Keratinocyte (primary cell): Measurements from ENCODE around the gene SOX5. TPM values are rescaled to one million over a fixed set of nuclear protein-coding genes. Genes with fewer than 3 reads are reported as not detected.

Experiments used
- DNase-seq: peaks from one replicate; pipeline ENCODE4 v3.0.0-alpha.2; 2011; ENCODE audit warnings: low read depth, missing footprints, low spot score
- FAIRE-seq: peaks from 2 replicates; lab custom pipeline; 2011; peaks lifted over from hg19 to GRCh38; lab: Jason Lieb, UNC
- H2AFZ ChIP-seq: 2 replicates; pipeline ENCODE4 v1.6.0; 2012; ENCODE audit warnings: low read length, control low read depth, inconsistent platforms; ENCODE audit not compliant: control insufficient read depth
- H3K27ac ChIP-seq: 2 replicates; pipeline ENCODE4 v1.5.1; 2011; ENCODE audit warnings: low read length; ENCODE audit not compliant: control insufficient read depth, insufficient read depth
- H3K27me3 ChIP-seq: 3 replicates; pipeline ENCODE4 v1.6.0; 2011; ENCODE audit warnings: low read length; ENCODE audit not compliant: control insufficient read depth, insufficient read depth; ENCODE audit errors: extremely low read depth
- H3K36me3 ChIP-seq, 2 experiments: 2 replicates in 1 of 2; 3 replicates in 1 of 2; pipeline ENCODE4 v1.5.1; 2011; ENCODE audit warnings: low read length in 2 of 2, mild to moderate bottlenecking in 1 of 2; ENCODE audit not compliant: control insufficient read depth in 2 of 2, insufficient read depth in 2 of 2; ENCODE audit errors: extremely low read depth in 1 of 2
- H3K4me1 ChIP-seq: 3 replicates; pipeline ENCODE4 v1.5.1; 2011; ENCODE audit warnings: low read length; ENCODE audit not compliant: control insufficient read depth, insufficient read depth; ENCODE audit errors: extremely low read depth
- H3K4me2 ChIP-seq: 3 replicates; pipeline ENCODE4 v1.6.0; 2011; ENCODE audit warnings: low read depth, low read length; ENCODE audit not compliant: control insufficient read depth, insufficient read depth; ENCODE audit errors: extremely low read depth
- H3K4me3 ChIP-seq, 3 experiments: fragments of 200-600 bp in 1 of 3; sonication (generic) in 1 of 3; 2 replicates in 2 of 3; 3 replicates in 1 of 3; pipeline ENCODE4 v1.5.1; 2011 to 2016; ENCODE audit warnings: low read length in 3 of 3, mild to moderate bottlenecking in 3 of 3, control low read depth in 2 of 3, inconsistent platforms in 1 of 3, low read depth in 1 of 3, mixed read lengths in 1 of 3, mixed run types in 1 of 3, moderate library complexity in 1 of 3; ENCODE audit not compliant: control insufficient read depth in 2 of 3, insufficient read depth in 2 of 3; ENCODE audit errors: extremely low read depth in 1 of 3
- H3K79me2 ChIP-seq: 2 replicates; pipeline ENCODE4 v1.6.0; 2012; ENCODE audit warnings: low read length; ENCODE audit not compliant: control insufficient read depth, insufficient read depth
- H3K9ac ChIP-seq: 3 replicates; pipeline ENCODE4 v1.6.0; 2011; ENCODE audit warnings: low read length; ENCODE audit not compliant: control insufficient read depth, insufficient read depth; ENCODE audit errors: extremely low read depth
- H3K9me1 ChIP-seq: 3 replicates; pipeline ENCODE4 v1.6.0; 2011; ENCODE audit warnings: low read length; ENCODE audit not compliant: control insufficient read depth, insufficient read depth; ENCODE audit errors: extremely low read depth
- H3K9me3 ChIP-seq: 2 replicates; pipeline ENCODE4 v1.5.1; 2012; ENCODE audit warnings: low read depth, low read length; ENCODE audit not compliant: control insufficient read depth
- H4K20me1 ChIP-seq: 3 replicates; pipeline ENCODE4 v1.6.0; 2011; ENCODE audit warnings: low read length; ENCODE audit not compliant: control insufficient read depth, insufficient read depth; ENCODE audit errors: extremely low read depth
- EZH2 ChIP-seq: IDR thresholded peaks from one replicate; pipeline ENCODE4 v1.6.1; 2012; ENCODE audit warnings: inconsistent platforms, mild to moderate bottlenecking, low read length, moderate library complexity
- dilution Hi-C: fragments of 300-500 bp; cut with MboI; formaldehyde crosslinking; loops from one replicate; pipeline ENCODE4 v1.7.0; 2020; ENCODE audit warnings: low sequenced_read_pairs; ENCODE audit not compliant: extremely low pct_ligation_motif_present
- polyA plus RNA-seq, 5 experiments: library from polyadenylated mRNA; depleted of rRNA in 3 of 5; stranded (reverse) in 3 of 5; stranded (forward) in 1 of 5; unstranded in 1 of 5; fragments of >200 nt; gene quantifications; 1 replicate in 1 of 5; 2 replicates in 3 of 5; 3 replicates in 1 of 5; pipeline versions ENCODE4 v1.2.1 to v1.2.3, GENCODE V29; 2011 to 2012; ENCODE audit warnings: missing spikeins in 2 of 5, low read depth in 1 of 5, low replicate concordance in 1 of 5
- TF ChIP-seq, protein P1 (sequence below), 3 experiments: IDR thresholded peaks in 1 of 3; conservative IDR thresholded peaks in 1 of 3; optimal IDR thresholded peaks in 1 of 3; 2 replicates in 2 of 3; 3 replicates in 1 of 3; pipeline versions ENCODE3 to v1.5.1; 2011; ENCODE audit warnings: low read length in 3 of 3, mild to moderate bottlenecking in 3 of 3, moderate library complexity in 2 of 3, control low read depth in 1 of 3, inconsistent platforms in 1 of 3; ENCODE audit not compliant: insufficient read depth in 2 of 3; ENCODE audit errors: extremely low read depth in 1 of 3

SOX5 gene
- polyA plus RNA-seq, 1 donor (not counting 4 experiments of a cell fraction or from before 2014, with no cell fraction given), result not detected

DNA sequence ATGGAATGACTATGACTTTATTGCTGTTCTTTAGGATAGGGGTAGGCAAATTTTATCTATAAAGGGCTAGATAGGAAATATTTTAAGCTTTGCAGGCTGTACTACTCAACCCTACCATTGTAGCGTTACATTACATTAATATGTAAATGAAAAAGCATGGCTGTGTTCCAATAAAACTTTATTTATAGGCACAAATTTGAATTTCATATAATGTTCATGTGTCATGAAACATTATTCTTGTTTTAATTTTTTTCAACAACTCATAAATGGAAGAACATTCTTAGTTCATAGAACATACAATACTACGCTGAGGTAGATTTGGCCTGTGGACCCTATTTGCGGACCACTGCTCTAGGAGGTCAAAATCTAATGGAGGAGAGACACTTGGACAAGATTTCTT lies 133.7 kb downstream of the SOX5 start:
- no peaks in the 10 kb centered on the region for H4K20me1 ChIP-seq
- H3K9me3 ChIP-seq, result no peaks in the 10 kb centered on the region
- H3K79me2 ChIP-seq, result no peaks in the 10 kb centered on the region
- no peak overlapping the region for H3K27ac ChIP-seq
- H3K9ac ChIP-seq, result no peak overlapping the region
- H3K27me3 ChIP-seq, result no peaks in the 10 kb centered on the region
- TF ChIP-seq, protein P1, sequence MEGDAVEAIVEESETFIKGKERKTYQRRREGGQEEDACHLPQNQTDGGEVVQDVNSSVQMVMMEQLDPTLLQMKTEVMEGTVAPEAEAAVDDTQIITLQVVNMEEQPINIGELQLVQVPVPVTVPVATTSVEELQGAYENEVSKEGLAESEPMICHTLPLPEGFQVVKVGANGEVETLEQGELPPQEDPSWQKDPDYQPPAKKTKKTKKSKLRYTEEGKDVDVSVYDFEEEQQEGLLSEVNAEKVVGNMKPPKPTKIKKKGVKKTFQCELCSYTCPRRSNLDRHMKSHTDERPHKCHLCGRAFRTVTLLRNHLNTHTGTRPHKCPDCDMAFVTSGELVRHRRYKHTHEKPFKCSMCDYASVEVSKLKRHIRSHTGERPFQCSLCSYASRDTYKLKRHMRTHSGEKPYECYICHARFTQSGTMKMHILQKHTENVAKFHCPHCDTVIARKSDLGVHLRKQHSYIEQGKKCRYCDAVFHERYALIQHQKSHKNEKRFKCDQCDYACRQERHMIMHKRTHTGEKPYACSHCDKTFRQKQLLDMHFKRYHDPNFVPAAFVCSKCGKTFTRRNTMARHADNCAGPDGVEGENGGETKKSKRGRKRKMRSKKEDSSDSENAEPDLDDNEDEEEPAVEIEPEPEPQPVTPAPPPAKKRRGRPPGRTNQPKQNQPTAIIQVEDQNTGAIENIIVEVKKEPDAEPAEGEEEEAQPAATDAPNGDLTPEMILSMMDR (optimal IDR thresholded peaks at IDR 0.05 in 1 of 3, IDR thresholded peaks at IDR 0.05 in 1 of 3, conservative IDR thresholded peaks at IDR 0.05 in 1 of 3; ENCODE audit: extremely low read depth in 1 of 3, insufficient read depth in 2 of 3, low read length in 3 of 3), result no peak
- TF ChIP-seq EZH2, result no peak
- H3K36me3 ChIP-seq, result no peaks in the 10 kb centered on the region
- dilution Hi-C loops, result no loop called here
- H3K4me3 ChIP-seq, result no peak overlapping the region
- H3K4me2 ChIP-seq, result no peak overlapping the region
- H3K9me1 ChIP-seq, result no peaks in the 10 kb centered on the region
- DNase-seq, result no peak
- no peak overlapping the region for H2AFZ ChIP-seq
- FAIRE-seq, result no peak
- H3K4me1 ChIP-seq, result no peaks in the 10 kb centered on the region

DNA sequence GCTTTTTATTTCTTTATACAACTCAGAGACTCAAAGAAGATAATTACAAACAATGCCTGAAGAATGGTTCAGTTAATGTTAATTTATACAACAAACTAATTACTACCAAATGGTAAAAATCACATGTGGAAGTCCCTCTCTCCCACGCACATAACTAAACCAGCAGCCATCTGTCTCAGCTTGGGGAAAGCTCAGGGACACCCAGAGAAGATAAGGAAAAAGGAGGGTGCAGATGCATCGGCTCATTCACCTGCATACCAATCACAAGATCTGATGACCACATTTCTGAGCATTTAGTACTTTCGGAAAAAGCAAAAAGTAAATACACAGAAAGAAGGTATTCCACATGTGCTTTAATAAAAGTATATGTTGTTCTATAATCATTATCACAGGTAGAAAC lies 136.3 kb downstream of the SOX5 start:
- TF ChIP-seq EZH2, result no peak
- FAIRE-seq, result no peak
- Histone ChIP-seq H3K79me2 (no peaks in the 10 kb centered on the region), H3K27ac (no peak overlapping the region), H4K20me1 (no peaks in the 10 kb centered on the region), H3K4me1 (no peaks in the 10 kb centered on the region), H3K9me3 (no peaks in the 10 kb centered on the region), H2AFZ (no peak overlapping the region), H3K9ac (no peak overlapping the region), H3K9me1 (no peaks in the 10 kb centered on the region), H3K4me3 (no peak overlapping the region), H3K4me2 (no peak overlapping the region), H3K27me3 (no peaks in the 10 kb centered on the region), H3K36me3 (no peaks in the 10 kb centered on the region)
- no peak for DNase-seq
- dilution Hi-C loops, result no loop called here

DNA sequence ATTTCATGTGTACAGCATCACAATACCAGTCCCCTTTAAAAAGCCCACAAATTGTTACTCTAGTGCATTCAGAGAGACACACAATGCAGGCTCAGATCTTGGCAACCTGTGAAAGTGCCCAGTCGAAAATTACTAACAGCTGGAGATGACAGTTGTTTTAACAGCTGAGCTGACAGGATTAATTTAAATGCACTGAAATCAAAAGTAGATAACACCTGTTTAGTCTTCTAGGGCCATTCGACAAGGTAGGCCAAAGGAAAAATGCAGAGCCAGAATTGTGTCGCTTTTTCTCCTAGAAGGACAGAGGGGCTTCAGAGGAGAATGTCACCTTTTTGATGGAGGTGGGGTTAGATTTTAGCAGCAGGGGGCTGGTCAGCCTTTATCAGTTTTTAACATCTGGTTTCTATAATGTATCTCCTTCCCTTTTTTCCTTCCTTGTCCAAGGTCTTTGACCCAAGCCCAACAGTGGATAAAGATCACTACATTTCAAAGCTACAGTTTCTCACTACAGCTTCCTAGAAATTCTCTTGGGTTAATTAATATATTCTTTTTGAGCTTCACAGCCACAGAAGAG lies 139.1 kb downstream of the SOX5 start:
- H4K20me1 ChIP-seq, result no peaks in the 10 kb centered on the region
- H3K4me3 ChIP-seq, result no peak overlapping the region
- H2AFZ ChIP-seq, result no peak overlapping the region
- dilution Hi-C loops, result no loop called here
- no peaks in the 10 kb centered on the region for H3K27me3 ChIP-seq
- H3K9me3 ChIP-seq, result no peaks in the 10 kb centered on the region
- FAIRE-seq, result no peak
- TF ChIP-seq, protein P1 (optimal IDR thresholded peaks at IDR 0.05 in 1 of 3, IDR thresholded peaks at IDR 0.05 in 1 of 3, conservative IDR thresholded peaks at IDR 0.05 in 1 of 3; ENCODE audit: extremely low read depth in 1 of 3, insufficient read depth in 2 of 3, low read length in 3 of 3), result no peak
- TF ChIP-seq EZH2, result no peak
- DNase-seq, result no peak
- H3K9ac ChIP-seq, result no peak overlapping the region
- H3K4me1 ChIP-seq, result no peaks in the 10 kb centered on the region
- no peaks in the 10 kb centered on the region for H3K79me2 ChIP-seq
- no peaks in the 10 kb centered on the region for H3K9me1 ChIP-seq
- H3K27ac ChIP-seq, result no peak overlapping the region
- H3K36me3 ChIP-seq, result no peaks in the 10 kb centered on the region
- H3K4me2 ChIP-seq, result no peak overlapping the region
